CD8-positive, alpha-beta memory T cell (primary cell): ENCODE results near the gene TRIM36. TPM values are rescaled to one million over a fixed set of nuclear protein-coding genes. Genes with fewer than 3 reads are reported as not detected.
A peak's percentile ranks its signal among the peaks of the same experiment; 100 is the strongest.

Source experiments
- CTCF ChIA-PET: fragments of 350-600 bp; sonication (Branson Sonifier 250); formaldehyde crosslinking; loops from one replicate; lab custom pipeline; 2021; ENCODE audit warnings: antibody characterized with exemption; lab: Charles Lee
- POLR2A ChIA-PET: fragments of 350-600 bp; sonication (Branson Sonifier 250); formaldehyde crosslinking; loops from one replicate; lab custom pipeline; 2021; ENCODE audit warnings: antibody characterized with exemption; lab: Charles Lee
- DNase-seq, 5 donors: peaks; one replicate each; pipeline versions ENCODE4 v3.0.0 to v3.0.0-alpha.2; 2020 to 2022; ENCODE audit warnings: mixed read lengths in 1 of 5
- H3K27ac ChIP-seq: one replicate; pipeline ENCODE4 v1.7.0; 2013; ENCODE audit warnings: low read depth, mild to moderate bottlenecking, low read length, moderate library complexity
- H3K27me3 ChIP-seq: 2 replicates; pipeline ENCODE4 v1.7.0; 2013; ENCODE audit warnings: low read length, mild to moderate bottlenecking; ENCODE audit not compliant: insufficient read depth, poor library complexity, severe bottlenecking
- H3K36me3 ChIP-seq: 2 replicates; pipeline ENCODE4 v1.7.0; 2013; ENCODE audit warnings: mild to moderate bottlenecking, low read length, moderate library complexity; ENCODE audit not compliant: insufficient read depth
- H3K4me1 ChIP-seq: 2 replicates; pipeline ENCODE4 v1.7.0; 2013; ENCODE audit warnings: mild to moderate bottlenecking, low read length, moderate library complexity; ENCODE audit not compliant: insufficient read depth
- H3K4me3 ChIP-seq: 2 replicates; pipeline ENCODE4 v1.7.0; 2013; ENCODE audit warnings: mild to moderate bottlenecking, low read length
- H3K9me3 ChIP-seq: 2 replicates; pipeline ENCODE4 v1.7.0; 2013; ENCODE audit warnings: mild to moderate bottlenecking, low read length
- H3K27ac Mint-ChIP-seq, 8 donors: one replicate each; pipeline ENCODE4 v1.8.0; 2020 to 2021; ENCODE audit warnings: mixed read lengths in 8 of 8, mild to moderate bottlenecking in 6 of 8, inconsistent platforms in 3 of 8, moderate library complexity in 3 of 8
- H3K27me3 Mint-ChIP-seq, 2 donors: one replicate each; pipeline ENCODE4 v1.8.0; 2020 to 2021; ENCODE audit warnings: mixed read lengths in 2 of 2, mild to moderate bottlenecking in 1 of 2, moderate library complexity in 1 of 2
- H3K36me3 Mint-ChIP-seq, 3 donors: one replicate each; pipeline ENCODE4 v1.8.0; 2020 to 2021; ENCODE audit warnings: mixed read lengths in 3 of 3, inconsistent platforms in 1 of 3, mild to moderate bottlenecking in 1 of 3
- H3K4me1 Mint-ChIP-seq, 3 donors: one replicate each; pipeline ENCODE4 v1.8.0; 2020 to 2021; ENCODE audit warnings: mixed read lengths in 3 of 3, inconsistent platforms in 1 of 3, mild to moderate bottlenecking in 1 of 3
- H3K4me3 Mint-ChIP-seq, 7 donors: one replicate each; pipeline ENCODE4 v1.8.0; 2020 to 2021; ENCODE audit warnings: mixed read lengths in 7 of 7, mild to moderate bottlenecking in 6 of 7, moderate library complexity in 4 of 7, inconsistent platforms in 2 of 7
- H3K9me3 Mint-ChIP-seq, 5 donors: one replicate each; pipeline ENCODE4 v1.8.0; 2020 to 2022; ENCODE audit warnings: mixed read lengths in 5 of 5, mild to moderate bottlenecking in 3 of 5, moderate library complexity in 2 of 5, inconsistent platforms in 1 of 5
- polyA plus RNA-seq: library from polyadenylated mRNA; unstranded; fragments of 300-500 nt; fragmentation: Illumina TruSeq; gene quantifications from one replicate; pipeline ENCODE4 v1.2.3, GENCODE V29; 2021
- total RNA-seq, 2 experiments: library from RNA; stranded (reverse); gene quantifications; one replicate each; pipeline ENCODE4 v1.2.3, GENCODE V29; 2021

Gene TRIM36
- total and polyA plus RNA-seq, 3 experiments from 2014 or later = 0.15 to 0.58 TPM; not detected in 1

DNA sequence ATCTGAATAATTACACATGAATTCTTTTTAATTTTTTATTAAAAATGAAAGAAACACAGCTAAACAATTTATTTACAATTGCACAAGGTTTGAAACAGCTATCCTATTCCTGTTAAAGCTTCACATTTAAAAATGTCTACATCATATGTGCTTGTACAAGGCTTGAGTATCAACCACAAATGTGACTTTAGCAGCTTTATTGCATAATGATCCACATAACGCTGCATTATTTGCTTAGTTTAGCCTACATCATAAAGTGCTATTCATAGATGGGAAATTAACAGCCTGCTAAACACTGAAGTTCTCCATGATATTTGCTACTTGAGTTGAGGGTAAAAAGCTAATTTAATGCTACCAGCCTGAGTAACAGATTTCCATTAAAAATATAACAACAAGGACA lies 45.0 kb downstream of the TRIM36 start:
- Histone ChIP-seq H3K9me3 (no peaks in the 10 kb centered on the region), H3K4me3 (no peak overlapping the region), H3K27ac (no peak overlapping the region), H3K4me1 (no peaks in the 10 kb centered on the region), H3K36me3 (no peaks in the 10 kb centered on the region), H3K27me3 (no peaks in the 10 kb centered on the region)
- ChIA-PET POLR2A (no interaction called here), CTCF (no interaction called here)
- no peaks in the 10 kb centered on the region for H3K4me1 Mint-ChIP-seq
- H3K27ac Mint-ChIP-seq = no peak overlapping the region
- no peak overlapping the region for H3K4me3 Mint-ChIP-seq
- H3K9me3 Mint-ChIP-seq = peaks cover 0 to 4% (median 0%) of the 10 kb centered on the region in 5 donors
- no peaks in the 10 kb centered on the region for H3K36me3 Mint-ChIP-seq
- DNase-seq = no peak
- H3K27me3 Mint-ChIP-seq = peaks cover 5 to 9% of the 10 kb centered on the region in 2 donors

DNA sequence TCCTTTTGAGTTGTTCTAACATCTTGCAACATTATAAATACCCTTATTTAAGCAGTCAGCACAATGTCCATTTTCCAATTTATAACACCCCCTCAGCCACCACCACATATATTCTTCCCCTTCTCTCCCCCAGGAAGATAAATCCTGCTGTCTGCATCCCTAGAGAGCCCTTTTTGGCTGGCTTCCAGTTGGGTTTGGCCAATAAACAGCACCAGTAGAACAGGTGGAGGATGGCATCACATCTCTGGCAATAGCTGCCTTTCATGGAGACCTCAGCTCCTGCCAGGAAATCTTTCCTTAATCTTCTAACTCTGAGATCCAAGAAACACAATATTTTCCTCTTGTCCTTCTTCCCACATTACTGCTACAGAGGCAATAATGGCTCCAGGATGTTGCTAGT lies 53.7 kb downstream of the TRIM36 start:
- H3K4me1 ChIP-seq = no peaks in the 10 kb centered on the region
- no peak overlapping the region for H3K4me3 Mint-ChIP-seq
- CTCF ChIA-PET = no interaction called here

DNA sequence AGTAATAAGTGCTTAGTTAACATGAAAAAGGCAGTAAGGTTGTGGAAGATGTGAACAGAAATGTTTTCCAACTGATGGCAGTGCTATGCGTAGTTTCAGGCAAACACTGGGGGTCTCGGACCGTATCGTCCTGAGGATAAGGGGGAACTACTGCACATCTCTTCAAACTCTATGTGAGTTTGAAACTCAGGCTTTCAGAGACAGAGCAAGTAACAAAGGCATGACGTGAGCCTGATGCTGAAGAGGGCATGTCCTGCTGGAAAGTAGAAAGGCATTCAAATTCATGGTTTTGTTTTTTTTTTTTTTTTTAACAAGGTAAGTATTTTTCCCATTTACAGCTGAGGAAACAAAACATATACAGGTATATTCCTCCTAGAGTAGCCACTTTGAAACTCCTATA lies 59.9 kb downstream of the TRIM36 start:
- DNase-seq = no peak
- Mint-ChIP-seq H3K27me3 (peaks cover 15 to 65% of the 10 kb centered on the region in 2 donors), H3K27ac (no peak overlapping the region), H3K4me1 (no peaks in the 10 kb centered on the region), H3K36me3 (no peaks in the 10 kb centered on the region), H3K9me3 (no peaks in the 10 kb centered on the region), H3K4me3 (no peak overlapping the region)
- no peak overlapping the region for H3K4me3 ChIP-seq
- H3K27ac ChIP-seq = no peak overlapping the region
- H3K27me3 ChIP-seq = no peaks in the 10 kb centered on the region
- H3K9me3 ChIP-seq = no peaks in the 10 kb centered on the region
- H3K36me3 ChIP-seq = no peaks in the 10 kb centered on the region
- no peaks in the 10 kb centered on the region for H3K4me1 ChIP-seq
- POLR2A ChIA-PET = no interaction called here
- CTCF ChIA-PET = no interaction called here

More for the DNA sequence above, 53.7 kb downstream of the TRIM36 start:
- POLR2A ChIA-PET = no interaction called here
- Histone ChIP-seq H3K27ac (no peak overlapping the region), H3K9me3 (no peaks in the 10 kb centered on the region), H3K36me3 (no peaks in the 10 kb centered on the region), H3K4me3 (no peak overlapping the region), H3K27me3 (no peaks in the 10 kb centered on the region)
- no peak overlapping the region for H3K27ac Mint-ChIP-seq
- H3K4me1 Mint-ChIP-seq = no peaks in the 10 kb centered on the region
- peaks cover 11 to 59% of the 10 kb centered on the region in 2 donors for H3K27me3 Mint-ChIP-seq
- DNase-seq = no peak
- peaks cover 0 to 11% (median 6%) of the 10 kb centered on the region in 5 donors for H3K9me3 Mint-ChIP-seq
- no peaks in the 10 kb centered on the region for H3K36me3 Mint-ChIP-seq

DNA sequence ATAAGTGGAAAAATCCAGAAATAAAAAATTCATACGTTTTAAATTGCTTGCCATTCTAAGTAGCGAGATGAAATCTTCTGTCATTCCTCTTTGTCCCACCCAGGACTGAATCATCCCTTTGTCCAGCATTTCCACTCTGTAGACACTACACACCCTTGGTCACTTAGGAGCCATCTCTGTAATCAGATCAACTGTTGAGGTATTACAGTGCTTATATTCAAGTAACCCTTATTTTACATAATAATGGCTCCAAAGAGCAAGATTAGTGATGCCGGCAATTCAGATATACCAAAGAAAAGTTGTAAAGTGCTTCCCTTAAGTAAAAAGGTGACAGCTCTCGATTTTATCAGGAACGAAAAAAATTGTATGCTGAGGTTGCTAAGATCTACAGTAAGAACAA lies 60.4 kb downstream of the TRIM36 start:
- no peaks in the 10 kb centered on the region for H3K36me3 Mint-ChIP-seq
- no peaks in the 10 kb centered on the region for H3K27me3 ChIP-seq
- H3K27me3 Mint-ChIP-seq = peaks cover 16 to 65% of the 10 kb centered on the region in 2 donors
- H3K9me3 ChIP-seq = no peaks in the 10 kb centered on the region
- CTCF ChIA-PET = interaction anchor here (0.8 kb wide), 1 partner anchor 142 kb away, joined by 3 read pairs; no protein-coding TSS in a partner anchor
- POLR2A ChIA-PET = no interaction called here
- H3K4me3 Mint-ChIP-seq = no peak overlapping the region
- no peak for DNase-seq
- no peak overlapping the region for H3K27ac ChIP-seq
- no peak overlapping the region for H3K27ac Mint-ChIP-seq
- no peak overlapping the region for H3K4me3 ChIP-seq
- H3K9me3 Mint-ChIP-seq = no peaks in the 10 kb centered on the region
- no peaks in the 10 kb centered on the region for H3K36me3 ChIP-seq
- H3K4me1 ChIP-seq = no peaks in the 10 kb centered on the region
- H3K4me1 Mint-ChIP-seq = no peaks in the 10 kb centered on the region

DNA sequence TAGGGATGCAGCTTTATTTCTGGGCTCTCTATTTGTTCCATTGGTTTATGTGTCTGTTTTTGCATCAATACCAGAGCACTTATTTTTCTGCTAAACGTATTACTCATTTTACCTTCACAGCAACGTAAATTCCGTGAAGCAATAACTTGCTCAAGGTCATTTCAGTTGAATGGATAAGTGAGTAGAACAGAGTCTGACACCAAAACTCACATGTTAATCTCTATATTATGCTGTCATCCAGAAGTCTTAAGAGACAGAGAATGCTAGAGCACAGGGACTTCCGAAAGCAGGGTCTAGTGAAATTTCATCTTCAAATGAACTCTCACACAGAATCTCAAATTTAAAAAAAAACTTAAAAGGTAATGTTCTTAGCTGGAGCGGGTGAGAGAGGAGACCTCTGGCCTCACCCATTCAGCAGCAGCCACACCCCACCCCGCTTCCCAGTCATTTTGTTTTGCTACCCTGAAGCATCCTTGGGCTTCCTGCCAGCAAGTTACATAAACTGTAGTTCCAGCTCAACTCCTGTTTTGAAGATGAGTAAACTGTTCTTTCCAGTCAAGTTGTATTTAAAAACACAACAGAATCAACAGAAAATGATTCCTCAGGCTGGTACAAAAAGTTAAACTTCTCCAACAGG lies 69.3 kb downstream of the TRIM36 start:
- Mint-ChIP-seq H3K27me3 (peaks cover 22 to 28% of the 10 kb centered on the region in 2 donors), H3K4me3 (no peak overlapping the region), H3K36me3 (no peaks in the 10 kb centered on the region), H3K4me1 (no peaks in the 10 kb centered on the region), H3K9me3 (no peaks in the 10 kb centered on the region), H3K27ac (no peak overlapping the region)
- Histone ChIP-seq H3K4me1 (no peaks in the 10 kb centered on the region), H3K36me3 (no peaks in the 10 kb centered on the region), H3K4me3 (no peak overlapping the region), H3K9me3 (no peaks in the 10 kb centered on the region), H3K27ac (no peak overlapping the region), H3K27me3 (no peaks in the 10 kb centered on the region)
- no peak for DNase-seq
- POLR2A ChIA-PET = no interaction called here
- CTCF ChIA-PET = no interaction called here

DNA sequence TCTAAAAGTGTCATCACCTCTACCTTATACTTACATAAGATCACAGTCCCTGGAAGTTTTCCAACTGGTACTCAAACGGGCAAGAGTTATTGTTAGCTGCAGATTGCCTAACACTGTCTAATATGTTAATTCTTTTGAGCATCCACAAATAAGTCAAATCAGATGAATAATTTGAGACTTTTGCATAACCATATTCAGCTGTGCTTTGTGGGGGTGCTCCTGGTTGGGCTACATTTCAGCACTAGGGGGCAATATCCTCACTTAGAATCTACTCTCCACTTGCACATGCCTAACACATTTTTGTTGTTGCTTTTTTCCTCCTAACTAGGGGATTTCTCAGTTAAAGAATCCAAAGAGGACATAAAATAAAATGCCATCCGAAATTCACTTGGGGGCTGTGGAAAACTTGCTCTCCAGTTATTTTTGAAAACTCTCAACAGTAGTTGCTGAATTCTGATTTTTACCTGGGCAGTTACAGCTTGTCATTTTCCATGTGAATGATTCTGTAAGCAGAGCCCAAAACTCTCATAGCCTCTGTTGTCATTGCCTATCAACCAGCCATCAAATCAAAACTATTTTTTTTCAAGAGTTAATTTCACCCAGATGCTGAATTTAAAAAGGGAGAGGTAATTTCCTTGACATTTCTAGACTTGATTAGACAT lies 71.5 kb downstream of the TRIM36 start:
- H3K9me3 Mint-ChIP-seq = no peaks in the 10 kb centered on the region
- H3K4me3 ChIP-seq = no peak overlapping the region
- peak in 2 of 5 donors; percentile 8 to 23 for DNase-seq
- H3K4me1 ChIP-seq = no peaks in the 10 kb centered on the region
- H3K27ac Mint-ChIP-seq = no peak overlapping the region
- ChIA-PET POLR2A (no interaction called here), CTCF (interaction anchor here (1.2 to 2.1 kb wide), 3 partner anchors 8 to 149 kb away, joined by 3 to 8 read pairs (median 3); no protein-coding TSS in a partner anchor)
- H3K36me3 ChIP-seq = no peaks in the 10 kb centered on the region
- H3K27me3 ChIP-seq = no peaks in the 10 kb centered on the region
- no peak overlapping the region for H3K4me3 Mint-ChIP-seq
- H3K27me3 Mint-ChIP-seq = peaks cover 14 to 17% of the 10 kb centered on the region in 2 donors
- H3K27ac ChIP-seq = no peak overlapping the region
- no peaks in the 10 kb centered on the region for H3K9me3 ChIP-seq
- no peaks in the 10 kb centered on the region for H3K4me1 Mint-ChIP-seq
- H3K36me3 Mint-ChIP-seq = no peaks in the 10 kb centered on the region

DNA sequence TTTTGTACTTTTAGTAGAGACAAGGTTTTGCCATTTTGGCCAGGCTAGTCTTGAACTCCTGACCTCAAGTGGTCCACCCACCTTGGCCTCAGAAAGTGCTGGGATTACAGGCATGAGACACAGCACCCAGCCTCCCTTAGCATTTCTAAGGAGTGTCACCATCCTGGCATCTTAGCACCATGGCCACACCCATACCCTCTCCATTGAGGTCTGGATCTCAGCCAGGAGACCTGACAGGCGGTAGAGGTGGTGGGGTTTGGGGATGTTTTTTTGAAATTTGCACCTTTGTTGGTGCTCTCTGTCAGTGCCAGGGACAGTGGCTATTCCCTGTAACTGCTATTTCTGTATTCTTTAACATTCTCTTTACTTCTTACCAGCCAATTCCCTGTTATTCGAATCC lies 72.5 kb downstream of the TRIM36 start:
- Histone ChIP-seq H3K36me3 (no peaks in the 10 kb centered on the region), H3K27ac (no peak overlapping the region), H3K4me3 (no peak overlapping the region), H3K27me3 (no peaks in the 10 kb centered on the region), H3K9me3 (no peaks in the 10 kb centered on the region), H3K4me1 (no peaks in the 10 kb centered on the region)
- no peaks in the 10 kb centered on the region for H3K36me3 Mint-ChIP-seq
- no peak for DNase-seq
- H3K4me1 Mint-ChIP-seq = no peaks in the 10 kb centered on the region
- no peak overlapping the region for H3K27ac Mint-ChIP-seq
- ChIA-PET POLR2A (no interaction called here), CTCF (interaction anchor here (0.6 to 2.1 kb wide), 3 partner anchors 9 to 718 kb away, joined by 3 to 8 read pairs (median 3); no protein-coding TSS in a partner anchor)
- no peaks in the 10 kb centered on the region for H3K9me3 Mint-ChIP-seq
- H3K27me3 Mint-ChIP-seq = peaks cover 9 to 13% of the 10 kb centered on the region in 2 donors
- H3K4me3 Mint-ChIP-seq = no peak overlapping the region

DNA sequence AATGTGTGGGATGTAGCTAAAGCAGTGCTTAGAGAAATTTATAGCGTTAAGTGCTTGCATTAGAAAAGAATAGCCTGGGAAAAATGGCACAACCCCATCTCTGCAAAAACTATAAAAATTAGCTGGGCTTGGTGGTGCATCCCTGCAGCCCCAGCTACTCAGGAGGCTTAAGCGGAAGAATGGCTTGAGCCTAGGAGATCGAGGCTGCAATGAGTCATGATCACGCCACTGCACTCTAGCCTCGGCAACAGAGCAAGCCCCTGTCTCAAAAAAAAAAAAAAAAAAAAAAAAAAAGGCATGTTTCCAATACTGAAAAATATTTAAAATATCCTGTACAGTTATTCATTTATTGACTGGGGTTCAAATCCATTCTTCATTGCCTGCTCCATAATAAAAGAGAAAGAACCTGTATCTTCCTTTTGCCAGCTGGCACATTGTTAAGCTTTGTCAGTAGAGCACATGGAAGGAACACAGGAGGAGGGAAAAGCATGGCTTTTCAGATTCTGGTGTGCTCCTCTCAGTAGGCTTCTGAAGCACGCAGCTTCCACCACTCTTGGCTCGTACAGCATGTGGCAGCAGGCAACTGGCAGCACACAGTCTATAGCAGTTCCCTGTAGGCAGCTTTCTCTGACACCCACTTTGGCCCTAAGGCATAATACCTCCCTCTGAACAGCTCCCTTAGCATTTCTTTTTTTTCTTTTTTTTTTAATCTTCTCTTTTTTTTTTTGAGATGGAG lies 73.5 kb downstream of the TRIM36 start:
- Histone ChIP-seq H3K4me3 (no peak overlapping the region), H3K9me3 (no peaks in the 10 kb centered on the region), H3K4me1 (no peaks in the 10 kb centered on the region), H3K27ac (no peak overlapping the region), H3K36me3 (no peaks in the 10 kb centered on the region), H3K27me3 (no peaks in the 10 kb centered on the region)
- no peaks in the 10 kb centered on the region for H3K9me3 Mint-ChIP-seq
- DNase-seq = no peak
- no peaks in the 10 kb centered on the region for H3K36me3 Mint-ChIP-seq
- ChIA-PET CTCF (interaction anchor here (2.1 kb wide), 1 partner anchor 10 kb away, joined by 8 read pairs; no protein-coding TSS in a partner anchor), POLR2A (no interaction called here)
- H3K27me3 Mint-ChIP-seq = peaks cover 9% of the 10 kb centered on the region in 2 donors
- H3K4me1 Mint-ChIP-seq = no peaks in the 10 kb centered on the region
- H3K4me3 Mint-ChIP-seq = peak overlapping the region in 1 of 7 donors; percentile 34
- no peak overlapping the region for H3K27ac Mint-ChIP-seq
